Activated T-helper 1 cell treated with anti-CD3 and anti-CD28 coated beads, Interleukin-12 subunit alpha, Interleukin-12 subunit beta, Interleukin-2, Interleukin-4 antibody, amounts not matched to agents 30 ng/mL and 10 ng/mL and 1 ng/mL, durations not matched to agents 14 hours and 24 hours and 36 hours (primary cell): Measurements from ENCODE around the gene HMOX2. TPM values are rescaled to one million over a fixed set of nuclear protein-coding genes. Genes with fewer than 3 reads are reported as not detected.
A peak's percentile ranks its signal among the peaks of the same experiment; 100 is the strongest.

ENCODE experiments used
- DNase-seq: peaks from one replicate; pipeline ENCODE4 v3.0.0; 2021; ENCODE audit warnings: low spot score
- H3K27ac Mint-ChIP-seq: one replicate; pipeline ENCODE4 v1.8.0; 2021; ENCODE audit warnings: mild to moderate bottlenecking, mixed read lengths
- H3K27me3 Mint-ChIP-seq: one replicate; pipeline ENCODE4 v1.8.0; 2022; ENCODE audit warnings: mild to moderate bottlenecking, moderate library complexity, mixed read lengths; ENCODE audit not compliant: insufficient read depth
- H3K36me3 Mint-ChIP-seq: one replicate; pipeline ENCODE4 v1.8.0; 2021; ENCODE audit warnings: low read depth, mixed read lengths
- H3K4me1 Mint-ChIP-seq: one replicate; pipeline ENCODE4 v1.8.0; 2021; ENCODE audit warnings: low read depth, mixed read lengths
- H3K4me3 Mint-ChIP-seq: one replicate; pipeline ENCODE4 v1.8.0; 2021; ENCODE audit warnings: mild to moderate bottlenecking, moderate library complexity, mixed read lengths
- H3K9me3 Mint-ChIP-seq: one replicate; pipeline ENCODE4 v1.8.0; 2021; ENCODE audit warnings: mixed read lengths
- intact Hi-C: fragments of 100-400 bp; cut with micrococcal nuclease; formaldehyde crosslinking; loops from one replicate; pipeline ENCODE4 v1.15.1; 2024
- total RNA-seq: library from RNA; stranded (reverse); gene quantifications from 2 replicates; pipeline ENCODE4 v1.2.3, GENCODE V29; 2022

HMOX2 gene
- total RNA-seq, 1 donor from 2014 or later, result 64.7 TPM

GRCh38 chr16:4498546-4499195 lies 22.5 kb downstream of the HMOX2 start:
- Mint-ChIP-seq H3K27ac (peak overlapping the region; percentile 52), H3K36me3 (peaks cover 15% of the 10 kb centered on the region), H3K9me3 (no peaks in the 10 kb centered on the region), H3K4me3 (no peak overlapping the region), H3K27me3 (no peaks in the 10 kb centered on the region), H3K4me1 (peaks cover 62% of the 10 kb centered on the region)
- intact Hi-C loops, result no loop called here
- no peak for DNase-seq

GRCh38 chr16:4499196-4499555 lies 23.0 kb downstream of the HMOX2 start:
- intact Hi-C loops, result no loop called here
- no peak for DNase-seq
- H3K4me1 Mint-ChIP-seq, result peaks cover 66% of the 10 kb centered on the region
- H3K4me3 Mint-ChIP-seq, result no peak overlapping the region
- H3K9me3 Mint-ChIP-seq, result no peaks in the 10 kb centered on the region
- no peaks in the 10 kb centered on the region for H3K27me3 Mint-ChIP-seq
- H3K27ac Mint-ChIP-seq, result no peak overlapping the region
- H3K36me3 Mint-ChIP-seq, result peaks cover 17% of the 10 kb centered on the region

GRCh38 chr16:4500272-4500671 lies 24.1 kb downstream of the HMOX2 start:
- intact Hi-C loops, result loop anchor here (10.0 kb wide), 1 partner anchor 455 kb away; the partner anchor contains the start of gene SEC14L5
- Mint-ChIP-seq H3K36me3 (peaks cover 17% of the 10 kb centered on the region), H3K27me3 (no peaks in the 10 kb centered on the region), H3K27ac (no peak overlapping the region), H3K4me3 (no peak overlapping the region), H3K4me1 (peaks cover 66% of the 10 kb centered on the region), H3K9me3 (no peaks in the 10 kb centered on the region)
- DNase-seq, result no peak

- H3K27me3 Mint-ChIP-seq, result no peaks in the 10 kb centered on the region
- intact Hi-C loops, result loop anchor here (10.0 kb wide), 1 partner anchor 454 kb away; the partner anchor contains the start of gene SEC14L5
- H3K9me3 Mint-ChIP-seq, result no peaks in the 10 kb centered on the region
- H3K4me1 Mint-ChIP-seq, result peaks cover 74% of the 10 kb centered on the region
- no peak overlapping the region for H3K4me3 Mint-ChIP-seq
- H3K36me3 Mint-ChIP-seq, result peaks cover 21% of the 10 kb centered on the region
- H3K27ac Mint-ChIP-seq, result no peak overlapping the region
- DNase-seq, result no peak
These were observed 24.9 kb downstream of the HMOX2 start for GRCh38 chr16:4501071-4501478.

GRCh38 chr16:4505356-4506147 lies 29.4 kb downstream of the HMOX2 start:
- intact Hi-C loops, result loop anchor here (1.0 to 10.0 kb wide), 9 partner anchors 17 to 449 kb away; partner anchors contain the start of genes HMOX2, MGRN1, SEC14L5 and UBALD1
- Mint-ChIP-seq H3K4me1 (peaks cover 57% of the 10 kb centered on the region), H3K36me3 (peaks cover 26% of the 10 kb centered on the region), H3K9me3 (no peaks in the 10 kb centered on the region), H3K27me3 (no peaks in the 10 kb centered on the region), H3K27ac (peak overlapping the region; percentile 79), H3K4me3 (peak overlapping the region; percentile 70)
- peak; percentile 75 for DNase-seq

- H3K4me3 Mint-ChIP-seq, result peak overlapping the region; percentile 70
- no peaks in the 10 kb centered on the region for H3K9me3 Mint-ChIP-seq
- H3K27ac Mint-ChIP-seq, result peak overlapping the region; percentile 79
- no peaks in the 10 kb centered on the region for H3K27me3 Mint-ChIP-seq
- peaks cover 30% of the 10 kb centered on the region for H3K36me3 Mint-ChIP-seq
- peak; percentile 51 for DNase-seq
- peaks cover 48% of the 10 kb centered on the region for H3K4me1 Mint-ChIP-seq
- intact Hi-C loops, result loop anchor here (1.0 to 10.0 kb wide), 8 partner anchors 23 to 448 kb away; partner anchors contain the start of genes HMOX2, MGRN1, SEC14L5 and UBALD1
These were observed 30.3 kb downstream of the HMOX2 start for GRCh38 chr16:4506450-4506849.

GRCh38 chr16:4507588-4508345 lies 31.6 kb downstream of the HMOX2 start:
- H3K4me1 Mint-ChIP-seq, result peaks cover 41% of the 10 kb centered on the region

GRCh38 chr16:4508806-4509205 lies 32.6 kb downstream of the HMOX2 start:
- Mint-ChIP-seq H3K36me3 (peaks cover 35% of the 10 kb centered on the region), H3K27me3 (no peaks in the 10 kb centered on the region), H3K27ac (no peak overlapping the region), H3K4me1 (peaks cover 32% of the 10 kb centered on the region), H3K9me3 (no peaks in the 10 kb centered on the region), H3K4me3 (no peak overlapping the region)
- no peak for DNase-seq
- intact Hi-C loops, result loop anchor here (10.0 kb wide), 1 partner anchor 446 kb away; the partner anchor contains the start of gene SEC14L5

More at GRCh38 chr16:4507588-4508345, 31.6 kb downstream of the HMOX2 start:
- peaks cover 36% of the 10 kb centered on the region for H3K36me3 Mint-ChIP-seq
- no peak for DNase-seq
- intact Hi-C loops, result loop anchor here (2.0 to 10.0 kb wide), 2 partner anchors 107 to 447 kb away; partner anchors contain the start of genes SEC14L5 and UBALD1
- H3K27ac Mint-ChIP-seq, result peak overlapping the region; percentile 3
- H3K27me3 Mint-ChIP-seq, result no peaks in the 10 kb centered on the region
- no peaks in the 10 kb centered on the region for H3K9me3 Mint-ChIP-seq
- H3K4me3 Mint-ChIP-seq, result no peak overlapping the region

- Mint-ChIP-seq H3K27ac (no peak overlapping the region), H3K27me3 (no peaks in the 10 kb centered on the region), H3K4me1 (peaks cover 34% of the 10 kb centered on the region), H3K4me3 (no peak overlapping the region), H3K36me3 (peaks cover 34% of the 10 kb centered on the region), H3K9me3 (no peaks in the 10 kb centered on the region)
- intact Hi-C loops, result loop anchor here (10.0 kb wide), 1 partner anchor 445 kb away; the partner anchor contains the start of gene SEC14L5
- DNase-seq, result no peak
These were observed 33.2 kb downstream of the HMOX2 start for GRCh38 chr16:4509420-4509819.

- H3K27ac Mint-ChIP-seq, result no peak overlapping the region
- no peak for DNase-seq
- intact Hi-C loops, result no loop called here
- peaks cover 34% of the 10 kb centered on the region for H3K36me3 Mint-ChIP-seq
- H3K4me3 Mint-ChIP-seq, result no peak overlapping the region
- no peaks in the 10 kb centered on the region for H3K27me3 Mint-ChIP-seq
- no peaks in the 10 kb centered on the region for H3K9me3 Mint-ChIP-seq
- peaks cover 34% of the 10 kb centered on the region for H3K4me1 Mint-ChIP-seq
These were observed 33.9 kb downstream of the HMOX2 start for GRCh38 chr16:4510131-4510530.

- no peak overlapping the region for H3K4me3 Mint-ChIP-seq
These were observed 34.7 kb downstream of the HMOX2 start for GRCh38 chr16:4510747-4511426.

GRCh38 chr16:4511441-4512082 lies 35.4 kb downstream of the HMOX2 start:
- Mint-ChIP-seq H3K27me3 (no peaks in the 10 kb centered on the region), H3K4me1 (peaks cover 31% of the 10 kb centered on the region), H3K27ac (no peak overlapping the region), H3K4me3 (no peak overlapping the region), H3K9me3 (no peaks in the 10 kb centered on the region), H3K36me3 (peaks cover 32% of the 10 kb centered on the region)
- intact Hi-C loops, result no loop called here
- no peak for DNase-seq

More at GRCh38 chr16:4510747-4511426, 34.7 kb downstream of the HMOX2 start:
- intact Hi-C loops, result no loop called here
- H3K9me3 Mint-ChIP-seq, result no peaks in the 10 kb centered on the region
- H3K27me3 Mint-ChIP-seq, result no peaks in the 10 kb centered on the region
- H3K4me1 Mint-ChIP-seq, result peaks cover 34% of the 10 kb centered on the region
- H3K27ac Mint-ChIP-seq, result peak overlapping the region; percentile 27
- H3K36me3 Mint-ChIP-seq, result peaks cover 36% of the 10 kb centered on the region
- DNase-seq, result no peak
